Measurements from ENCODE around the gene PPP5C.

PPP5C gene

GRCh38 chr19:46351241-46352041 is 4.6 kb downstream of the PPP5C start:
- in situ Hi-C loops (cut with HindIII; ENCODE audit: low sequenced_read_pairs), result no loop called here
- no peak overlapping the region for H3K4me3 ChIP-seq (ENCODE audit: low read depth, low read length)
- no peak for TF ChIP-seq CTCF (IDR thresholded peaks at IDR 0.05; ENCODE audit: low read depth, low read length)
- peak; percentile 43 for DNase-seq (ENCODE audit: low read depth, low spot score)

- no peak overlapping the region for H3K4me3 ChIP-seq (ENCODE audit: low read depth, low read length)
- TF ChIP-seq CTCF (IDR thresholded peaks at IDR 0.05; ENCODE audit: low read depth, low read length), result no peak
- in situ Hi-C loops (cut with HindIII; ENCODE audit: low sequenced_read_pairs), result no loop called here
- DNase-seq (ENCODE audit: low read depth, low spot score), result no peak
Observed at GRCh38 chr19:46353730-46354528, 7.0 kb downstream of the PPP5C start.

GRCh38 chr19:46355234-46356148 is 8.6 kb downstream of the PPP5C start:
- DNase-seq (ENCODE audit: low read depth, low spot score), result no peak
- in situ Hi-C loops (cut with HindIII; ENCODE audit: low sequenced_read_pairs), result no loop called here
- TF ChIP-seq CTCF (IDR thresholded peaks at IDR 0.05; ENCODE audit: low read depth, low read length), result no peak
- H3K4me3 ChIP-seq (ENCODE audit: low read depth, low read length), result no peak overlapping the region

- in situ Hi-C loops (cut with HindIII; ENCODE audit: low sequenced_read_pairs), result no loop called here
- TF ChIP-seq CTCF (IDR thresholded peaks at IDR 0.05; ENCODE audit: low read depth, low read length), result no peak
- no peak overlapping the region for H3K4me3 ChIP-seq (ENCODE audit: low read depth, low read length)
- no peak for DNase-seq (ENCODE audit: low read depth, low spot score)
Observed at GRCh38 chr19:46356149-46357055, 9.5 kb downstream of the PPP5C start.

- DNase-seq (ENCODE audit: low read depth, low spot score), result no peak
- no peak overlapping the region for H3K4me3 ChIP-seq (ENCODE audit: low read depth, low read length)
- in situ Hi-C loops (cut with HindIII; ENCODE audit: low sequenced_read_pairs), result no loop called here
- TF ChIP-seq CTCF (IDR thresholded peaks at IDR 0.05; ENCODE audit: low read depth, low read length), result no peak
Observed at GRCh38 chr19:46357846-46358583, 11.1 kb downstream of the PPP5C start.
